T-helper 22 cell (primary cell): ENCODE measurements around the gene PPP1R12A.

Source experiments
- DNase-seq: peaks from one replicate; pipeline ENCODE4 v3.0.0-alpha.2; 2020; ENCODE audit warnings: low read depth

PPP1R12A gene

DNA sequence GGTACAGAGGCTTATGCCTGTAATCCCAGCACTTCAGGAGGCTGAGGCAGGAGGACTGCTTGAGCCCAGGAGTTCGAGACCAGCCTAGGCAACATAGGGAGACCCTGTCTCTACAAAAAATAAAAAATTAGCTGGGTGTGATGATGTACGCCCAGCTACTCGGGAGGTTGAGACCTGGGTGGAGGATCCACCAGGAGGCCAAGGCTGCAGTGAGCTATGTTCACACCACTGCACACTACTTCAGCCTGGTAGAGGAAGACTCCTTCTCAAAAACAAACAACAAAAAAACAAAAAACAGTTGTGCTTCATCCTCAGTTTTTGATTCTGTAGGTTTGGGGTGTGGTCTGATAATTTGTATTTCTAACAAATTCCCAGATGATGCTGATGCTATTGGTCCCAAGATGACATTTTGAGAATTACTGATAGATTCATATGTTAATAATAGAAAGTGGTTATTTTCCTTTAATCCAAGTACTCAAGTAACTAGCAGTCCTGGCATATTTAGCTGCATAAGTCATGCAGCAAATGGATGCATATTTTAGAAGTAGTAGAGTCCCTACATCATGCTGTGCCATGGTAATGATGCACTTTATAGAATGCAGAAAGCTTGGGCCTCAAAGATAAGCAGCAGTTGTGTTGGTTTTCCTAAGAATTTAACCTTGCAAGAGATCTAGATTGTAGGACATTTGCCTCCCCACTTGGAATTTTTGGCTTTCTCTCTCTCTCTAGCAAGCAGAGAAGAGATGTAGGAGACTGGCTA lies 168.0 kb downstream of the PPP1R12A start:
- no peak for DNase-seq

DNA sequence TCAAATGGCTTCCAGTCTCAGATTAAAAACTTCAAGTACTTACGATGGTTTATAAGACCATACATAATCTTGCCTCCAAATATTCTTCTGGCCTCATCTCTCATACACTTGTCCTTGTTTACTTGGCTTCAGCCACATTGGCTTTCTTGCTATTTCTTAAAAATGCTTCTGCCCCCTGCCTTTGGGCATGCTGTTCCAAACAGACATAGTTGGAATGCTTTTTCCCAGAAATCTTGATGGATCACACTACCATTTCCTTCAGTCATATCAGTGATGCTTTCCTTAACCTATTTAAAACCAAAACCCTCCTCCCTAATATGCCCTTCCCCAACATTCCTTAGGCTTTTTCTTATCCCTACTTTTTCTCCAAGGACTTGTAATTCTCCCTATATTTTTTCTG lies 169.7 kb downstream of the PPP1R12A start:
- DNase-seq, result no peak

DNA sequence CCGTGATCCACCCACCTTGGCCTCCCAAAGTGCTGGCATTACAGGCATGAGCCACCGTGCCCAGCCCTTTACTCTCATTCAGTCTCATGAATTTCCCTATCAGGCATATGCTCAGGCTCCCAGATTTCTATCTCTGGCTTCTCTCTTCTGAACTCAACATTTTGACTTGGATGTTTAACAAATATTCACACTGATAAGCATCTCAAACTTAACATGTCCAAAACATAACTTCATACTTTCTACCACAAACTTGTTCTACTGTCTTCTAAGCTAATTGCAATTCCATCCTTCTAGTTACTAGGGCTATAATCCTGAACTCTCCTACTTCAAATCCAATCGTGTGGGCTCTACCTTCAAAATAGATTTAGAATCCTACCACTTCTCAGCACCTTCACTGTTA lies 170.3 kb downstream of the PPP1R12A start:
- DNase-seq, result no peak

DNA sequence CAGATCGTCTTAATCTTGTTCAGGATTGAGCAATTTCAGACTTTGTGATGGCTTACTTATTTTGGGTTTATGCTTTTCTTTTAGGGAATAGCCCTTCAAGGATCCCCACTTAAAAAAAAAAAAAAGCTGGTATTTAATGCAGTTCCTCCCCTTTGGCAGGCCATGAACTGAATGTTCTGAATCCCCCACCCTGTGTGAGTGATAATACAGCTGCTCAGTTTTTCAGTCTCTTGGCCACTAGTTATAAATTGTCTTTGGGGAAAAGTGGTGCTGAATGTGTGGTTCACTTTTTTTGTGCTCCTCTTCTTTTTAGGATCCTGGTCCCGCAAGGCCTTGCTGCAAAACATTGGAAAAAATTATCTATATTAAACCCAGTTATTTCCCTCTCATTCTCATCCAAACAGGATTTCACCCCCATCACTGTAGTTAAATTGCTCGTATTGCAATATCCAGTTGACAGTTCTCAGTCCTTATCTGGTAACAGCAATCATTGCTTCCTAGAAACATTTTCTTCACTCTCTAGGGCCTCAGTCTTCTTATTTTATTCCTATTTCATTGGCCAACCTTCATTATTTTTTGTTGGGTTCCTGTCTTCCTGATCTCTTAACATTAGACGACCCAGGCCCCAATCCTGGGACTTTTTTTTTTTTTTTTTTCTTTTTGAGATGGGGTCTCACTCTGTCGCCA lies 171.0 kb downstream of the PPP1R12A start:
- DNase-seq, result no peak

DNA sequence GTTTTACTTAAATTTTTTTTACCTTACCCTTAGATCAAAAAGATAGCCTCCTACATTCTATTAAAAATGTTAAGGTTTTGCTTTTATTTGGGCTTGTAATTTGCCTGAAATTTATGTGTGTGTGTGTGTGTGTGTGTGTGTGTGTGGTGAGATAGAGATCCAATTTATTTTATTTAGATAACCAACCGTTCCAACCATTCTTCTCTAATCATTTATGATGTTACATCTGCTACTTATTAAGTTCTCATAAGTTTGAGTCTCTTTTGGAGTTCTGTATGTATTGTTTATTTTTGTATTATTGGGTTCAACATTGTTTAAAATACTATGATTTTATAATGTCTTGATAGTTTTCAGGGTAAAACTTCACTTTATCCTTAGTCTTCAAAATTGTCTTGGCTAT lies 173.6 kb downstream of the PPP1R12A start:
- DNase-seq, result no peak

DNA sequence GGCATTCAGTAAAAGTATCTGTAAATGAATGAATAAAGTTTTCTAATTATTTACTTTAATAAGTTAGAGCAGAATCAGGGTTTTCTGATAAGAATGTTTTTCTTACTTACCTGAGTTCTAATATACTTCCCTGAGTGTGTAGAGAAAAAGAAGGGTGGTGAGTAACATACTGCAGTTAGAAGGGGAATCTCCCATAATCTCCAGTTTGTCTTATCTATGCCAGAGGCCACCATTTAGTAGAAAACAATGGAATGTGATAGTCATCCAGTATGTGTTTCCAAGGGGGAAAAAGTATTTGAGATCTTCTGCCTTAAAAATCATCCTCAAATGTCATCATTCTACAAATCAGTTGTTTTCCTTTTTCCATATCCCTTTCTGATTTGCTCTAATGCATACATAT lies 187.6 kb downstream of the PPP1R12A start:
- no peak for DNase-seq

DNA sequence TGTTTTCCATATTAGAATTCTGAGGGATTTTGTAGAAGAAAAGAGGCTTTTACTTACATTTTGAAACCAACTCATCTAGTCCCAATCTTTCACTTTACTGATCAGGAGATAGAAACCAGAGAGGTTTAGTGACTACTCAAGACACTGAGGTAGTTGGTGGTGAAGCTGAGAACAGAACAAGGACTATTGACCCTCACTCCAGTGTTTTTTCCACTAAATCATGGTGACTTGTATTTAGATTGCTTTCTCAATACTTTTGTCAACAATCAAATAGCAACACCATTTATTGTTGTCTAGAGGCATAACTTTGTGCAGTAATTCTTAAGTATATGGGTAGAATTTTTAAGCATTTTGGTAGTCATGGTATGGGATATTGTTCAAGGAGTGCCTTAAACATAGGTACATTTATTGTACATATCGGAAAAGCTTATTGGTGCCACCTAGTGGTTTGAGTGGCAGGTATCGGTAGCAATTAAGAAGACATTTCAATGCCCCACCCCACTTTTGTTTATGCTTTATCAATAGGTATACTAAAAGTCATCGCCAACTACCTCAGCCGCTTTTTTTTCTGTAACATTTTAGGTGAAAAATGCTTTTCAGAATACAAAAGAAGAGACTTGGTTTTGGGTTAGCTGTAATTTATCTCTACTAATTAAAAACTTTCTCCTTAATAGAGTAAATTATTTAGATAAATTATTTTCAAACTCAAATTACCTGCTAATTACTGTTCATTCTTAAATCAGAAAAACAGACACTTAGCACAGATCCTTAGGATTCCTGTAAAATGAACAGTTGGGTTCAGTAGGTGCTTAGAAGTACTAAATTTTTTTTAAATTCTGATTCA lies 196.8 kb downstream of the PPP1R12A start:
- no peak for DNase-seq

DNA sequence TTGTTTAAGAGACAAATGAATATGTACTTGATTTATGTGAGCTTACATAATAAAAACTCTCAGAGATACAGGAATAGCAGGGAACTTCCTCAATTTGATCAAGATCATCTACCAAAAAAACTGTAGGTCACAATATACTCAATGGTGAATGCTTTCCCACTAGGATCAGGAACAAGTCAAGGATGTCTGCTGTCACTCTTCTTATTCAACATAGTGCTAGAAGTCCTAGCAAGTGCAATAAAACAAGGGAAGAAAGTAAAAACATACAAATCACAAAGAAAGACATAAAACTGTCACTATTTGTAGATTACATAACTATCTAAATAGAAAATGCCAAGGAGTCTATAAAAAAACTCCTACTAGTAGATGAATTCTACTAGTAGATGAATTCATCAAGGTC lies 202.3 kb downstream of the PPP1R12A start:
- no peak for DNase-seq

DNA sequence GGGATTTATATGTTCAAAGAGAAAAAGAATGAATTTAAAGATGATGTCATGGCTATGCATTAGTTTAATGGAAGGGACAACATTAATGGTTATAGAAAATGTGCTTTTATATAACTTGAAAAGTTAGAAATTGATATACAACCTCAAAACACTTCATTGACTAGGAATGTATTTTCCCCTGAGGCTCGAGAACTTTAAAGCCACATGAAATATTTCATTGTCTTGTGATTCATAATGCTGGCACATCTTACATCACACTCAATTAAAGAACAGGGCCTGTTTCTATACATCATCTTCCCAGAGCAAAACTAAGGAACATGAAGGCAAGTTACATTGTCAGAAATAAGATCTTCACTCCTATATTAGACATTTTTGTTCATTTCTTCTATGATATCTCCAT lies 208.9 kb downstream of the PPP1R12A start:
- DNase-seq, result no peak
